Adrenal gland (tissue), 5 donors: ENCODE results near the gene OR4N5.

Source experiments
- POLR2A ChIP-seq, 2 donors: fragments of 450-650 bp; IDR thresholded peaks; one replicate each; pipeline ENCODE4 v1.6.1; 2017; ENCODE audit warnings: antibody characterized with exemption in 2 of 2, mild to moderate bottlenecking in 2 of 2, moderate library complexity in 1 of 2
- TF ChIP-seq, protein P1 (sequence below), 6 experiments: fragments of 450-650 bp in 4 of 6; fragments of 200-600 bp in 2 of 6; sonication (generic) in 1 of 6; IDR thresholded peaks; 1 replicate in 5 of 6; 2 replicates in 1 of 6; pipeline versions ENCODE4 v1.5.1 to v1.8.0; 2016 to 2021; ENCODE audit warnings: antibody characterized with exemption in 6 of 6, mild to moderate bottlenecking in 2 of 6, moderate library complexity in 1 of 6
- donor health status: DM: no; HTN: no; CAD: no.

DNA sequence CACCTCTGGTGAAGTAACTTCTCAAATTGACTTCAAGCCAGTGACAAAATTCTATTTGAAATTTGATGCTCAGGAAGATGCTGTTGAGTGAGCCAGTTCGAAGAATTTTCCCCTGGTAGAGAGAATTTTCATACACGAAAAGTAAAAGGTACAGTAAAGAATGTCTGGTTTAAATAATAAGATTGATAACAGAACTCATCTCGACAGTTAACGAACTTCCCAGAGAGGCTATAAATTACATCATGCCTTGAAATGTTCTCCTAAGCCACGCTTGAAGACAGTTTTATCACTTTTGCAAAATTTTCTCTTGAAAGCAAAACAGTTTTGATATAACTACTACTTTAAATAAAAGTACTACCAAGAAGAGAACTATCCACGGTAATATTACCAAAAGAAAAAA is 37.7 kb downstream of the OR4N5 start:
- TF ChIP-seq, protein P1, sequence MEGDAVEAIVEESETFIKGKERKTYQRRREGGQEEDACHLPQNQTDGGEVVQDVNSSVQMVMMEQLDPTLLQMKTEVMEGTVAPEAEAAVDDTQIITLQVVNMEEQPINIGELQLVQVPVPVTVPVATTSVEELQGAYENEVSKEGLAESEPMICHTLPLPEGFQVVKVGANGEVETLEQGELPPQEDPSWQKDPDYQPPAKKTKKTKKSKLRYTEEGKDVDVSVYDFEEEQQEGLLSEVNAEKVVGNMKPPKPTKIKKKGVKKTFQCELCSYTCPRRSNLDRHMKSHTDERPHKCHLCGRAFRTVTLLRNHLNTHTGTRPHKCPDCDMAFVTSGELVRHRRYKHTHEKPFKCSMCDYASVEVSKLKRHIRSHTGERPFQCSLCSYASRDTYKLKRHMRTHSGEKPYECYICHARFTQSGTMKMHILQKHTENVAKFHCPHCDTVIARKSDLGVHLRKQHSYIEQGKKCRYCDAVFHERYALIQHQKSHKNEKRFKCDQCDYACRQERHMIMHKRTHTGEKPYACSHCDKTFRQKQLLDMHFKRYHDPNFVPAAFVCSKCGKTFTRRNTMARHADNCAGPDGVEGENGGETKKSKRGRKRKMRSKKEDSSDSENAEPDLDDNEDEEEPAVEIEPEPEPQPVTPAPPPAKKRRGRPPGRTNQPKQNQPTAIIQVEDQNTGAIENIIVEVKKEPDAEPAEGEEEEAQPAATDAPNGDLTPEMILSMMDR (IDR thresholded peaks at IDR 0.05): no peak
- TF ChIP-seq POLR2A (IDR thresholded peaks at IDR 0.05): no peak
